Measurements from ENCODE around the gene ADAM33. TPM values are rescaled to one million over a fixed set of nuclear protein-coding genes. Genes with fewer than 3 reads are reported as not detected.

Gene ADAM33
- total and polyA plus RNA-seq, 8 donors: 4.6 to 143 (median 28.3) TPM

DNA sequence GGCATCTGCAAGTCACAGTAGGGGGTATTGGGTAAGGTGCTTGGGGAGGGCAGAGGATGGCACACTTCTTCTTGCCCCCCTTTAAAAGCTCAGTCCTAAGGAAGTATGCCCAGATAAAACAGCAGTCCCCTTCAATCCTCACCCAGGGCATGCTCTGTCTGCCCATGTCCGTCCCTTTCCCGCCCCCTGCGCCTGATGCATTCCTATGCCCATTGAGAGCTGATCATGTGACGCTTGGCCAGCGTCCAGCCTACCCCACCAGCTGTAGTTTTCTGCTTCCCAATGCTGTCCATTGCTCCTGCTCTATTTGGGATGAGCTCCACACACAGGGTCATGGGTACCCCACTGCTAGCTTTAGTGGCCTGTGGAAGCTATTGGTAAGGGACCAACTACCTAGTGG, 22.3 kb upstream of the ADAM33 start:
- H3K27ac ChIP-seq: no peak overlapping the region
- no peaks in the 10 kb centered on the region for H3K36me3 ChIP-seq
- intact Hi-C loops (cut with DNase I; ENCODE audit: low total_unique reads): no loop called here
- WGBS, 5 donors: 66 to 86% (median 70%) methylated on average over 5 of the region's 5 CpGs
- H3K4me3 ChIP-seq: no peak overlapping the region
- H3K4me1 ChIP-seq: no peaks in the 10 kb centered on the region
- no peak for TF ChIP-seq POLR2AphosphoS5 (IDR thresholded peaks at IDR 0.05)
- H3K9me3 ChIP-seq: no peaks in the 10 kb centered on the region
- no peaks in the 10 kb centered on the region for H3K27me3 ChIP-seq
- DNase-seq: no peak

DNA sequence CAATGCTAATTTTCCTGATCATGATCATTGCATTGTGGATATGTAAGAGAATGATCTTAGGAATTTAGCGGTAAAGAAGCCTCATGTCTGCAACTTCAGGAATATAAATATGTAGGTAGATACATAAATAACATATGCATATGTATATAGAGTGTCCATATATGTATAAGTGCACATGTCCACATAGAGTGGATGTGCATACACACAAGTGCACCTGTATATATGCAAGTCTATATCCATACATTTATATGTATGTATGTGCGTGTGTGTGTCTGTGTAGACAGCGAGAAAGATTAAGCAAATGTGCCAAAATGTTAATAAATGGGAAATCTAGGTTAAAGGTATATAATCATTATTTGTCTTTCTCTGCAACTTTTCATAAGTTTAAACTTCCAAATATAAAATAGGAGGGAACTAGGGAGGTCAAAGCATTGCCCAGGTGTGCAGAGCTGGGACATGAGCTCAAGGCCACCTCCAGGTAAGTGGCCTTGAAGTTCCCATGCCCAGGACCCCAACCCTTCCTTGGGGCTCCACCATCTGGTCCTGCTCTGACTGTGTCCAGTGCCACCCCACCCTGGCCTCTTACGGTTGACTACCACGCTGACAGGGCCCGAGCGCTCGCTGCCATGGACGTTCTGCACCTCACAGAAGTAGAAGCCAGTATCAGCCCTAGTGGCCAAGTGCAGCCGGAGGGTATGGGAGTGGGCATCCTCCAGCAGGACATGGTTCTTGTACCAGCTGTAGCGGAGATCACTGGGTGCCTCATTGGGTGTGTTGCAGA, 21.0 kb upstream of the ADAM33 start:
- no peak overlapping the region for H3K27ac ChIP-seq
- 87 to 93% (median 91%) methylated on average over 4 to 11 of the region's 11 CpGs for WGBS, 5 donors
- no peaks in the 10 kb centered on the region for H3K4me1 ChIP-seq
- intact Hi-C loops (cut with DNase I; ENCODE audit: low total_unique reads): no loop called here
- TF ChIP-seq POLR2AphosphoS5 (IDR thresholded peaks at IDR 0.05) (no peak), CTCF (IDR thresholded peaks at IDR 0.05) (no peak), EP300 (IDR thresholded peaks at IDR 0.05) (no peak), POLR2A (IDR thresholded peaks at IDR 0.05) (no peak)
- no peak overlapping the region for H3K4me3 ChIP-seq
- H3K36me3 ChIP-seq: no peaks in the 10 kb centered on the region
- no peaks in the 10 kb centered on the region for H3K9me3 ChIP-seq
- DNase-seq: no peak
- H3K27me3 ChIP-seq: no peaks in the 10 kb centered on the region

DNA sequence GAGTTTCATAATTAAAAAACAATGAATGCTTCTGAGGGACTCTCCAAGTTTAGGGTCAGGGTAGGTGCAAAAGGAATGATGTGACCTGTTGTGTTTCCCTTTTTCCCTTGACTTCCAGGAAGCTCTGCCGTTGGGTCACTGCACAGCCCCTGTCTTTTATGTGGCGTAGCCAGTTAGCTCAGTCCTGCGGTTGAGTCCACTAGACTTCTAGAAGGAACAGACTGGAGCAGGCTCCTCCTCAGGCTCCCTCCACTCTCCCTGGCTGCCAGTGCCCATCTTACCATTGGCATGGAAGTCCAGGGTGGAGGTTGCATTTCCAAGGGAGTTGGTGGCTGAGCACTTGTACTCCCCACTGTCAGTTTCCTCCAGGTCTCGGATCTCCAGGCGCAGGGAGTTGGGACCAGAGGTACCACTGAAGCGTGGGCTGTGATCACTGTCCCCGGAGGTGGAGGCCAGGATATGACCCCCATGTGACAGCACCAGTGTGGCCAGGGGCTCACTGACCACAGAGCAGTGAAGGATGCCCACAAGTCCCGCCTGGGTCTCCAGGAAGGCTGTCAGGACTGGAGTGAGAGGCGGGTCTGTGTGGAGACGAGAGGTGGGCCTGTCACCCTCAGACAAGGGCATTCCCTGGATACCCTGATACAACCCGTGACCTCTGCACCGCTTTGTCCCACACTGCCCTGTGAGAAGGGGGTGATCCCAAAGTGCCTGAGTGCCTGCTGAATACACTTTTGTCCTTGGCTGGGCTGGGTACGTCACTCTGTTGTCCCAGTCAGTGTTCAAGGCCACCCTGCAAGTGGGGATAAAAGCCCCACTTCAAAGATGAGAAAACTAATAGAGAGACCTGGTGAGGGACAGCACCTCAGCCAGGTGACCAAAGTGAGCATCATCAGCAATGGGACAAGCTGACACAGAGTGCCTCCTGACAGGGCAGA, 19.5 kb upstream of the ADAM33 start:
- intact Hi-C loops (cut with DNase I; ENCODE audit: low total_unique reads): no loop called here
- WGBS, 5 donors: 79 to 87% (median 81%) methylated on average over 13 of the region's 13 CpGs
- H3K4me3 ChIP-seq: no peak overlapping the region
- H3K9me3 ChIP-seq: peaks cover 0 to 4% (median 2%) of the 10 kb centered on the region in 4 donors
- no peaks in the 10 kb centered on the region for H3K36me3 ChIP-seq
- no peaks in the 10 kb centered on the region for H3K27me3 ChIP-seq
- no peak for DNase-seq
- TF ChIP-seq CTCF (IDR thresholded peaks at IDR 0.05): no peak
- no peak for TF ChIP-seq POLR2A (IDR thresholded peaks at IDR 0.05)
- TF ChIP-seq EP300 (IDR thresholded peaks at IDR 0.05): no peak
- TF ChIP-seq POLR2AphosphoS5 (IDR thresholded peaks at IDR 0.05): no peak
- no peaks in the 10 kb centered on the region for H3K4me1 ChIP-seq
- H3K27ac ChIP-seq: no peak overlapping the region

GRCh38 chr20:3699037-3699436, 17.2 kb upstream of the ADAM33 start:
- no peaks in the 10 kb centered on the region for H3K4me1 ChIP-seq
- 81 to 94% (median 92%) methylated on average over 14 to 16 of the region's 16 CpGs for WGBS, 5 donors
- no peaks in the 10 kb centered on the region for H3K27me3 ChIP-seq
- no peak overlapping the region for H3K4me3 ChIP-seq
- DNase-seq: no peak
- intact Hi-C loops (cut with DNase I; ENCODE audit: low total_unique reads): no loop called here
- no peak for TF ChIP-seq CTCF (IDR thresholded peaks at IDR 0.05)
- no peak for TF ChIP-seq POLR2A (IDR thresholded peaks at IDR 0.05)
- TF ChIP-seq EP300 (IDR thresholded peaks at IDR 0.05): no peak
- TF ChIP-seq POLR2AphosphoS5 (IDR thresholded peaks at IDR 0.05): no peak
- no peaks in the 10 kb centered on the region for H3K36me3 ChIP-seq
- H3K27ac ChIP-seq: no peak overlapping the region
- peaks cover 0 to 7% (median 3%) of the 10 kb centered on the region in 4 donors for H3K9me3 ChIP-seq
